ENCODE data around the gene IL13RA2.

The IL13RA2 gene, protein sequence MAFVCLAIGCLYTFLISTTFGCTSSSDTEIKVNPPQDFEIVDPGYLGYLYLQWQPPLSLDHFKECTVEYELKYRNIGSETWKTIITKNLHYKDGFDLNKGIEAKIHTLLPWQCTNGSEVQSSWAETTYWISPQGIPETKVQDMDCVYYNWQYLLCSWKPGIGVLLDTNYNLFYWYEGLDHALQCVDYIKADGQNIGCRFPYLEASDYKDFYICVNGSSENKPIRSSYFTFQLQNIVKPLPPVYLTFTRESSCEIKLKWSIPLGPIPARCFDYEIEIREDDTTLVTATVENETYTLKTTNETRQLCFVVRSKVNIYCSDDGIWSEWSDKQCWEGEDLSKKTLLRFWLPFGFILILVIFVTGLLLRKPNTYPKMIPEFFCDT

DNA sequence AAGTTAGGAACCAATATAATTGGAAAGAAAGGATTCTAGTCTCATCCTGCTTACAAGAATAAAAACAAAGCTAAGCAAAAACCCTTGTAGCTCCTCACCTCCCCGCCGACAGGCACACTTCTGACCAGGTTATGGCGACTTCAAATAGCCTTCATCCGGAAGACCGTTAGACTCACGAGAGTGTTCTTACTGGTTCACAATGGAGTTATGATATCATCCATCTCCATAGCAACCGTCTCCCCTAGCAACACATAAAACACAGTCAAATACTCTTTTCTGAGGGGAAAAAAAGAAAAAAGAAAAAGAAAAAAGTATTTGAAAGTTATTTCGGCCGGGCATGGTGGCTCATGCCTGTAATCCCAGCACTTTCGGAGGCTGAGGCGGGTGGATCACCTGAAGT lies at the start of gene IL13RA2:
Gene IL13RA2, minus strand, starts transcription at position 162 of the 400 bp plus-strand sequence. CDS start 347 bp downstream, outside the sequence.
- TF ChIP-seq, protein P1, sequence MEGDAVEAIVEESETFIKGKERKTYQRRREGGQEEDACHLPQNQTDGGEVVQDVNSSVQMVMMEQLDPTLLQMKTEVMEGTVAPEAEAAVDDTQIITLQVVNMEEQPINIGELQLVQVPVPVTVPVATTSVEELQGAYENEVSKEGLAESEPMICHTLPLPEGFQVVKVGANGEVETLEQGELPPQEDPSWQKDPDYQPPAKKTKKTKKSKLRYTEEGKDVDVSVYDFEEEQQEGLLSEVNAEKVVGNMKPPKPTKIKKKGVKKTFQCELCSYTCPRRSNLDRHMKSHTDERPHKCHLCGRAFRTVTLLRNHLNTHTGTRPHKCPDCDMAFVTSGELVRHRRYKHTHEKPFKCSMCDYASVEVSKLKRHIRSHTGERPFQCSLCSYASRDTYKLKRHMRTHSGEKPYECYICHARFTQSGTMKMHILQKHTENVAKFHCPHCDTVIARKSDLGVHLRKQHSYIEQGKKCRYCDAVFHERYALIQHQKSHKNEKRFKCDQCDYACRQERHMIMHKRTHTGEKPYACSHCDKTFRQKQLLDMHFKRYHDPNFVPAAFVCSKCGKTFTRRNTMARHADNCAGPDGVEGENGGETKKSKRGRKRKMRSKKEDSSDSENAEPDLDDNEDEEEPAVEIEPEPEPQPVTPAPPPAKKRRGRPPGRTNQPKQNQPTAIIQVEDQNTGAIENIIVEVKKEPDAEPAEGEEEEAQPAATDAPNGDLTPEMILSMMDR (IDR thresholded peaks at IDR 0.05; ENCODE audit: low read depth, low read length), result no peak

GRCh38 chrX:115065304-115065703 lies 47.9 kb upstream of the IL13RA2 start:
- TF ChIP-seq, protein P1 (IDR thresholded peaks at IDR 0.05; ENCODE audit: low read depth, low read length), result no peak
- in situ Hi-C loops (cut with HindIII; ENCODE audit: low sequenced_read_pairs), result no loop called here
- H3K4me3 ChIP-seq (ENCODE audit: low read depth, low read length), result no peak overlapping the region
- DNase-seq (ENCODE audit: low read depth, low spot score), result no peak

More for the DNA sequence above, at the start of gene IL13RA2:
- in situ Hi-C loops (cut with HindIII; ENCODE audit: low sequenced_read_pairs), result no loop called here
- no peak for DNase-seq (ENCODE audit: low read depth, low spot score)
- H3K4me3 ChIP-seq (ENCODE audit: low read depth, low read length), result no peak within 1 kb of the TSS

- in situ Hi-C loops (cut with HindIII; ENCODE audit: low sequenced_read_pairs), result no loop called here
- H3K4me3 ChIP-seq (ENCODE audit: low read depth, low read length), result no peak overlapping the region
- DNase-seq (ENCODE audit: low read depth, low spot score), result no peak
Measured at GRCh38 chrX:115060013-115060412, 42.6 kb upstream of the IL13RA2 start.

DNA sequence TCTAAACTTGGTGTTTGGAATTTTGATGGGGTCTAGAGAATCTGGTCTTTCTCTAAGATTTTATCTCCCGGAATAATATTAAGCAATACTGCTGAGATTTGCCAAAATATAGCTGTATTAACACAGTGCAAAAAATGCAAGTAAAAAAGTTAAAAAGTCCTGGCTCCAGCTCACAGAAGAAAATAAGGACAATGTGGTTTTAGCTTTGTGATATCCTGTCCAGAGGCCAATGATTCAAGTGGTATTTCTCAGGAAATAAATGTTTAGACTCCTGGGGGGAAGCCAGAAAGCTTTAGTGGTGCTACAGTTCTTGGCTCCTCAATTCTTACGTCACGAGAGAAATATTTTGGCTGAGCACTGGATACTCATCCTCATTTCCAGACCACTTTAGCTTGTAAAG lies 40.9 kb upstream of the IL13RA2 start:
- TF ChIP-seq, protein P1 (IDR thresholded peaks at IDR 0.05; ENCODE audit: low read depth, low read length), result no peak
- no peak overlapping the region for H3K4me3 ChIP-seq (ENCODE audit: low read depth, low read length)
- in situ Hi-C loops (cut with HindIII; ENCODE audit: low sequenced_read_pairs), result no loop called here
- DNase-seq (ENCODE audit: low read depth, low spot score), result peak; percentile 90

More at GRCh38 chrX:115060013-115060412, 42.6 kb upstream of the IL13RA2 start:
- TF ChIP-seq, protein P1 (IDR thresholded peaks at IDR 0.05; ENCODE audit: low read depth, low read length), result no peak

DNA sequence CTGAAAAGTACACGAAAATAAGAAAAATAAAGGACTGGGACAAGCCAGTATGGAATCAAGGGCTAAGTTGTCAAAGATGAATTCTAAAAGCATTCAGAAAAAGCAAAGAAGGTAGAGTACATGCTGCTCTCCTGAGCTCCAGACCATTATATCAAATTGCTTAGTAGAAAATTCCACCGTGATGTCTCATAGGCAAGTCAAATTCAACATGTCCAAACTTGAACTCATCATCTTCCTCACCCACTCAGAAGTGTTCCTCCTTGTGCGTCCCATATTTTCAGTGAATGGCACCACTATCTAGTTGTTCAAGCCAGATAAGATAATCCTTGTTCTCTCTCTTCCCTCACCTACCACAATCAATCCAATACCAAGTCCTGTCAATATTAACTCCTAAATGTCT lies 37.5 kb upstream of the IL13RA2 start:
- no peak for DNase-seq (ENCODE audit: low read depth, low spot score)
- TF ChIP-seq, protein P1 (IDR thresholded peaks at IDR 0.05; ENCODE audit: low read depth, low read length), result no peak
- in situ Hi-C loops (cut with HindIII; ENCODE audit: low sequenced_read_pairs), result no loop called here
- H3K4me3 ChIP-seq (ENCODE audit: low read depth, low read length), result no peak overlapping the region

DNA sequence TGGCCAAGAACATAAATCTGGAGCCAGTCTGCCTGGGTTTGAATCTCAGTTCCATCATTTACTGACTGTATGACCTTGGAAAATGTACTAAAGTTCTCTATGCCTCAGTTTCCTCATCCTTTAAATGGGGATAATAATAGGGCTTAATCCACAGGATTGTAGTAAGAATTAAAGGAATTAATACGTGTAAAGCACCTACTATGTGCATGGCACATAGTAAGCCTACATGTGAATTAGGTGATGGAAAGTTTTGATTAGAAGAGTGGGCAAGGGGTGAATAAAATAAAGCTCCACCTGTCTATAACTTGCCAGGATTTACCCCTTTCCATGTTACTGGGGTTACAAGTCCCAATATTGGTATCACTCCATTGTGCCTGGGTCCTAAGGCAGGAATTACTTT lies 35.8 kb upstream of the IL13RA2 start:
- in situ Hi-C loops (cut with HindIII; ENCODE audit: low sequenced_read_pairs), result no loop called here

More for the DNA sequence above, 35.8 kb upstream of the IL13RA2 start:
- no peak for DNase-seq (ENCODE audit: low read depth, low spot score)
- TF ChIP-seq, protein P1 (IDR thresholded peaks at IDR 0.05; ENCODE audit: low read depth, low read length), result no peak
- no peak overlapping the region for H3K4me3 ChIP-seq (ENCODE audit: low read depth, low read length)

Measured in astrocyte of the spinal cord (primary cell).